ENCODE results near the gene STRN.
A peak's percentile ranks its signal among the peaks of the same experiment; 100 is the strongest.
"Not testable (repeated sequence)": the region's sequence is repeated elsewhere in the genome, so short reads cannot be mapped to it uniquely, and the experiment has no call there.

The STRN gene

DNA sequence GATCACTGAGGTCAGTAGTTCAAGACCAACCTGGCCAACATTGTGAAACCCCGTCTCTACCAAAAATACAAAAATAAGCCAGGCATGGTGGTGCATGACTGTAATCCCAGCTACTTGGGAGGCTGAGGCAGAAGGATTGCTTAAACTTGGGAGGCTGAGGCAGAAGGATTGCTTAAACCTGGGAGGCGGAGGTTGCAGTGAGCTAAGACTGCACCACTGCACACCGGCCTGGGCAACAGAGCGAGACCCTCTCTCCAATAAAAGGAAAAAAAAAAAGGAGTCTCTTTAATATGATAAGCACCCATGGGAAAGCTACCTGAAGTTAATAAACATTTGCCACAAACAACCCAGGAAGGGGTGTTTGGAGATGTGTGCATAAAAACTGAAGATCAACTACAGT, 2.6 kb downstream of the STRN start:
- no peak for DNase-seq

DNA sequence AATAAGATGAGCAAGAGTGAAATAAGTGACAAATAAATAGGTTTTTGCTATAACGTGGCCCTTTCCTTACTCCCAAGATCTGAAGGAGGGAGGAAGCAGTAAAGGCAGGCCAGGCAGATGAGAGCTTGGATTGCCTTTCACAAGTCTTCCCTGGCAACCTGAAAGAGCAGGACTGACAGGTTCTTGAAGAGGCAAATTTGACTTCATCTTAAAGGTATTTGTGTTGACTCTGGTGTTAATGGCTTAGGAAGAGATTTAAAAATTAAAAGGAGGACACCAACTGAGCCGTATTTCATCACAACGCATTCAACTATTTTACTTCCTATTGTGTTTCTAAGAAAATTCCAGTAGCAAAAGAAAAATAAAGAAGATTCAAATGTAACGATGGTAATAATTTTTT, 3.2 kb downstream of the STRN start:
- DNase-seq = no peak

DNA sequence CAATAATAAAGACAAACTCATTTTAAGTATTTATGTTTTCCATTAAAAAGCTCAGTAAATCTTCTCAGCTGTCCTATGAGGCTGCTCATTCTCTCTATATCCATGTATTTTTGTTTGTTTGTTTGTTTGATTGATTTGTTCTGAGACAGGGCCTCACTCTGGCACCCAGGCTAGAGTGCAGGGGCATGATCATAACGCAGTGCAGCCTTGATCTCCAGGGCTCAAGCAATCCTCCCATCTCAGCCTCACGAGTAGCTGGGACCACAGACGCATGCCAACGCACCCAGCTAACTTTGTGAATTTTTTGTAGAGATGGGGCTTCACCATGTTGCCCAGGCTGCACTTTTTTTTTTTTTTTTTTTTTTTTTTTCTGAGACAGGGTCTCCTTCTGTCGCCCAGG, 5.6 kb downstream of the STRN start:
- no peak for DNase-seq

DNA sequence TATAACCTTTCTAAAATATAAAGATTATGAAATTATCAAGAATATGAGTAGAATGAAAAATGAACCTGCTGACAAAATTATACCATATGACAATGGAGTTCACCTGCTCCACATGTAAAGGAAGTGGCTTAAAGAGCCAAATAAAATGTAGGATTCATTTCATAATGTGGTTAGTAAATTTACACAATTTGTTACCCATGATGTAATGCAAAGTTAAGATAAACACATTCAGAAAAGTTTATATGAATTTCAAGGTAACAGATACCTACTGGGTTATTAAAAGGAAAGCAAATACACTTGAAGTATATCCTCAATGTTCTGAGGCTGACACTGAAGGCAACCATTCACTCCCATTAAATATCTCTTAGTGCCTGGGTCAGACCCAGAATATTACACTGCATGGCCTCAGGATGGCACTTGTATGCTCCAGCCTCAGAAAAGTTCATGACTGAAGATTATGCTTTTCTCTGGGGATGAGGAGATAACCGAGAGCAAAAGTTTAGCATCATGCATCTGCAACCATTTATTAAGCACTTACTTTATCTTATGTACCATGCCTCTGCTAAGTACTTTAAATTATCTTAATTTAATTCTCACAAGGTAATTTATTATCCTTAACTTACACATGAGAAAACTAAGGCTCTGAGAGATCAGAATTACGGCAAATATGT, 6.2 kb downstream of the STRN start:
- no peak for DNase-seq

DNA sequence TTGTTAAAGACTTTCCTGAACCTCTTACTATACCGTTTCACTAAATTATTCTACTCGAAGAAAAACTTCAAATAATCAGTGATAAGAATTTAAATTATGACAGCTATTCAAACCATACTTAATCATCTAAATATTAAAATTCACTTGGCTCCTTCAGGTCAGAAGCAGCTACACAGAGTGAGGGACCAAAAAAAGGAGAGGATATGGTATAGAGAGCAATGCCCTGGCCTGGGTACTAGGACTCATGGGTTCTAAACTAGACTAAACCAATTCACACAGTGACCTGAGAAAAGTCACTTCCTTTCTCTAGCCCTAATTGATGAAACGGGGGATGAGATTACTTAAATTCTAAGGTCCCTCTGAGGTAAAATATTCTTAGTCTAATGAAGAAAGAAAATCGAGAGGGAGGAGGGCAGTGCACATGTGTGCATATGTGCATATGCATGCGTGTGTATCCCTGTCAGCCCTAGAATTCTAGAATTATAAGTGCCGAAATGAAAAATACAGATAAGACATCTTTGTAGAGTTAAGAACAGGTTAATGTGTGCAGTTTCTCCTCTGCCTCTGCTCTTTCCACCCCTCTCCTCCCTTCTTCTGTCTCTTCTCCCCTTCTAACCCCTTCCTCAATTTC, 11.2 kb downstream of the STRN start:
- no peak for DNase-seq

DNA sequence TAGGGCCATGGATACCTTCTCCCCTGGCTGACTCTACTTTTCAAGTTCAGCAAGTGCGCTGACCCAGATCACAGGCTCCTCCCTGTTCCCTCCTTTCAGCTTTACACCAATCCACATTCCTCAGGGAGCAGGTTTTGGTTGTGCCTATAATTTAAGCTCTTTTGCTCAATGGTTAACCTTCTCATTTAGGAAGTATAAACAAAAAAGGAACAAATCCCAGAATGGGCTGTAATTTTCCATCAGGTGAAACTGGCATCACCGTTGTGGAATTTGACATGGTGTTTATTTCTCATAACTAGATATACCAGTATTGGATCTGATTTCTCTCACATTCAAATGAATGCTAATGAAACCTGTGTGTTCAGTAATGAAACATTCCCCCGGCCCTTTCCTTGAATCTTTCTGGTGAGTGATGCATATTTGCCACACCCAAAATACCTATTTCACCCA, 13.6 kb downstream of the STRN start:
- DNase-seq = no peak

DNA sequence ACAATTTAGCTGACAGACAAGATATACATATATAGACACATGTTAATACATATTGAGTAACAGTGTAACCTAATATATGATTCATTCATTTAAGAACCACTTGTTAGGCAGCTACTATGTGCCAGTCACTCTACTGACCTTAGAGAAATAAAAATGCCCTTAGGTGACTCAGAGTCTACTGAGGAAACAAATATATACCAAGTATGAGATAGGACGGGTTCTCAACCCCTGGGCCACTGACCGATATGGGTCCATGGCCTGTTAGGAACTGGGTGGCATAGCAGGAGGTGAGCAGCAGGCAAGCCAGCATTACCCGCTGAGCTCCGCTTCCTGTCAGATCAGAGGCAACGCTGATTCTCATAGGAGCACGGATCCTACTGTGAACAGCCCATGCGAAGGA, 14.8 kb downstream of the STRN start:
- DNase-seq = no peak

DNA sequence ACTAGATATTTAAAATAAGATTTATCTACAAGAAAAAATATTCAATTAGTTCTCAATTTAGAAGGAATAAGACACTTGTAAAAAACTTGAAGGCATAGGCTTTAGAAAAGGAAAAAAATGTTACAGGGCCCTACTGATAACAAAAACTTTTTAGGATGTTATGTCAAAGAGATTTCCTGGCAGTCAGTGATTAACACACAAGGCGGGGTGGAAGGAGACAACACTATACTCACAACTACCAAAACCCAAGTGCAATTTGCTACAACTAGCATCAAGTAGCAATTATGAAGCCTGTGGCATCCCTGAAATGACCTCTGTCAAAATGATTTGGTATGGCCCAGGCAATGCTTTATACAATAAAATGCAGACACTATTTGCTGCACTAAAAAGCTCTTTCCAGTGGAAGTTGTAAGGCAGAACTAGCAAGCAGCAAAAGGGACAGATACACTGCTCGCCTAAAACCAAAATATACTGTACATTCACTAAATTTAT, 15.3 kb downstream of the STRN start:
- no peak for DNase-seq

DNA sequence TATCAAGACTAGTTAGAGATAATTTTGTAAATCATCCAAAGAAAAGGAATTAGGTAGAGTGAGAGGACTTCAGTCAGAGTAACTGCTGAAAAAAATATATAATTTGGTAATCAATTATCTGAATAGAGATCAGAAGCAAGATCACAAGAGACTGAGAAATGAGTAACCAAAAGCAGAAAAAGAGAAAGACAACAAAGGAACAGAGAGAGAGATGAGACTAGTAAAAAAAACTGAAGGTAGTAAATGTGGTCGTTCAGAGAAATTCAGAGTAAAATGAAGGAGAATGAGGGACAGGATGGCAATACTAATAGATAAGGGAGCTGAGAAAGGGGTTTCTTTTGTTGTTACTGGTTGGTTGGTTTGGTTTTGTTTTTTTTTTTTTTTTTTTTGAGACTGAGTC, 16.5 kb downstream of the STRN start:
- DNase-seq = no peak

DNA sequence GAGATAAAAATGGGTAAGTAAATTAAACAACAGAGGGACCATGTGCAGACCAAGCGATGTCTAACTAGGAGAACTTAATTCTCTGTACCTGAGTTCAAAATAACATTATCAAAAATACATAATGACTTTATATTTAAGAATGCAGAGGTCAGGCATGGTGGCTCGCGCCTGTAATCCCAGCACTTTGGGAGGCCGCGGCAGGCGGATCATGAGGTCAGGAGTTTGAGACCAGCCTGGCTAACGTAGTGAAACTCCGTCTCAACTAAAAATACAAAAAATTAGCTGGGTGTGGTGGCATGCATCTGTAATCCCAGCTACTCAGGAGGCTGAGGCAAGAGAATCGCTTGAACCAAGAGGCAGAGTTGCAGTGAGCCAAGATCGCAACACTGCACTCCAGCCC, 21.1 kb downstream of the STRN start:
- DNase-seq = not testable (repeated sequence)

DNA sequence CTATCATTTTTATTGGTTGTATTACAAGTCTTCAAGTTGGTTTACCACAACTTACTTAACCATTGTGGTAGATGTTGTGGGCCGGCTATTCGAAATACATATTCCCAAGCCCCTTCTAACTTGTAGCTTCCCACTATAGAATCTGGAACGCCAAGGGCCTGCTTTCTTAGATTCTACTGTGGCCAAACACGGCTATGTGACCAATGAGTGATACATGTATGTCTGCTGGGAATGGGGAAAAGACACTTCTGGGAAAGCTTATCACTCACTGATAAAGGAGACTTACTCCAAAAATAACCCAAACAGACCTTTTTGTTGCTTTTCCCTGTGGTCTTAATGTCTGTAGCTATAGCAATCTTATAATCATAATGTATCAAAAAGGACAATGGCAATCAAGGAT, 24.5 kb downstream of the STRN start:
- DNase-seq = no peak

DNA sequence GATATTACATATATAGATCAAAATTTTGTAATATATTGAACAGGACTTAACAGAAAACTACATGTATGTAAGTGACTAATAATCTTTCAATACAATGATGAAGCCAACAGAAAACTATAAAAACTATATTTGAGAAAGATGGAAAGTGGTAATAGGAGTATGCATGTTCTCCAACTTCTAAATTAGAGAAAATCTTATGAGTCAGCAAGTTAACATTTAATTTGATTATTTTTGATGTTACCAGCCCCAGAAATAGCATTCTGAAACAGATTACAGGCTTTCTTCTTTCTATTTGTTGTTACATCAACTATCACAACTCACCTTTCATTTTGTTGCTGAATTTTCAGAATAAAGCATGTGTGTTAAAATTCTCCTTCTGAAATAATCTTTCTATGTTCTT, 29.8 kb downstream of the STRN start:
- DNase-seq = not testable (repeated sequence)

DNA sequence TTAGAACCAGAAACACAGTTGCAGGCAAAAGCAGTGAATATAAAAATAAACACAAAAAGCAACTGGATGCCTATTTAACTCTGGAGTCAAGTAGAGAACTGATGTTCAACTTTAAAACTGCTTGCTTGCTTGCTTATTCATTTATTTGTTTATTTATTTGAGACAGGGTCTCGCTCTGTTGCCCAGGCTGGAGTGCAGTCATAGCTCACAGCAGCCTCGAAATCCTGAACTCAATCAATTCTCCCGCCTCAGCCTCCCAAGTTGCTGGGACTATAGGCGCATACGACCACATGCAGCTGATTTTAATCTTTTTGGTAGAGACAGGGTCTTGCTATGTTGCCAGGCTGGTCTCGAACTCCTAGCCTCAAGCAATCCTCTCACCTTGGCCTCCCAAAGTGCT, 34.6 kb downstream of the STRN start:
- not testable (repeated sequence) for DNase-seq

DNA sequence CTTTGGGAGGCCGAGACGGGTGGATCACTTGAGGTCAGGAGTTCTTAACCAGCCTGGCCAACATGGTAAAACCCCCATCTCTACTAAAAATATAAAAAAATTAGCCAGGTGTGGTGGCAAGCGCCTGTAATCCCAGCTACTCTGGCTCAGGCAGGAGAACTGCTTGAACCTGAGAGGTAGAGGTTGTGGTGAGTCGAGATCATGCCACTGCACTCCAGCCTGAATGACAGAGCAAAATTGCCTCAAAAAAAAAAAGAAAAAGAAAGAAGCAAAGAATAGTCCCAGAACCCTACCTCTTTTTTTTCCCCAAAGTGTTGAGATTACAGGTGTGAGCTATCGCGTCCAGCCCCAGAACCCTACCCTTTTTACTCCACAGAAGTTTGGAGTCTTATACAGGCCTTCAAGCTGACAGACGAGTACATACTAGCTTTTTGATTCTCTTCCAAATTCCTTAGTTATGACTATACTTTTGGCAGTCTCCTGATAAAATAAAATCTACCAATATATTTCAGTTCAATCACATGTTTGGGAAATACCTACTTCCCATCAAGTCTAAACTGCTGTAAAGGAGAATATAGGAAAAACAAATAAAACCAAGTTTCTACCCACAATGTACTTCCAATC, 35.4 kb downstream of the STRN start:
- not testable (repeated sequence) for DNase-seq

DNA sequence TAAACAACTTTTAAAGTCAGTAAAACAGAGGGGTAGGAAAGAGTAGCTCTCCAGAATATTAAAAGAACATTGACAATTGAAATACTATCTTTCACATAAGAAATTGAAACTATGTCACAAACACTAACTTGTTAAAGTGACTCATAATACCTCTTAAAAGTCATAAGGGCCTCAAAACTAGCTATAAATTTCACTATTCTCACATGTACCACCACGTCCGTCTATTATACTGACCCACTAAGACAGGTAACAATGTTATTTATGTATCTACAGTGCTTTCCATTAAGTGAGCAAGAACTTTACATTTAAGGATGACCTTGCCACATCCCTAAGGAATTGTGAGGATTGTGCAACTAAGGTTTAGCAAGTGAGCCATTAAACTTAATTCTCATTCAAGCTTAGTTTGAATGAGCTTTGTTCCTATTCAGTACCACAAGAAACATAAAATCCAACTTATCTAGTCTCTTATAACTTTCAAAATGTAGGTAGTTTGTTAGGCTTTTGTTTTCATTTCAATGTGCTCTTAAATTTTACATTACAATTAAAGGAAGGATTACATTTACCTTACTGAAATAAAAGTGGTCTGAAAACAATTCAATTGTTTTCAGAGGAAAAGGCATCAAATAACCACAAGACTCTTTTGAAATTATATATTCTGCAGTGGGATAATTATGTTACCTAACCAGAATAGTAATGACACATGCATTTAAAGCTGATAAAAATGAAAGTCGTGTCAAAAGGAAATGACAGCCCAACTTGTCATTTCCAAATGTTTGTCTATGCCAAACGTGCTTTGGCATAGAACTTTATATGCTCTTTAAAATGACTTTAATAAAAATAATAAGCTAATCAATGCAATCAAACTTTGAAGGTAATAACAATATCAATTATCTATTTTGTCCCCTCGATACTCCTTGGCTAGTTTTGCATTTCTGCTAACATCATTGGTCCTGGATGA, 39.9 kb downstream of the STRN start:
- DNase-seq = peak; percentile 33

DNA sequence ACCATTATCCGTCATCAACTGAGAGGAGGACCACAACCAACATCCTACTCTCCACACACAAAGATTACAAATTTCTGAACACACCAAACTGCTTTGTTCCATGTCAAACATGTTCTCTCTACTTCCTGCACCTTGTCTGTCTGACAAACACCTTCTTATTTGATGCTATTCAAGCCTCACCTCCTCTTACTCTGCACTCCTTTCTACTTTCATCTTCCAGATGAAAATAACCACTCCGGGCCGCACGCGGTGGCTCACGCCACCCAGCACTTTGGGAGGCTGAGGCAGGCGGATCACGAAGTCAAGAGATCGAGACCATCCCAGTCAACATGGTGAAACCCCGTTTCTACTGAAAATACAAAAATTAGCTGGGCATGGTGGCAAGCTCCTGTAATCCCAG, 43.7 kb downstream of the STRN start:
- DNase-seq = not testable (repeated sequence)

DNA sequence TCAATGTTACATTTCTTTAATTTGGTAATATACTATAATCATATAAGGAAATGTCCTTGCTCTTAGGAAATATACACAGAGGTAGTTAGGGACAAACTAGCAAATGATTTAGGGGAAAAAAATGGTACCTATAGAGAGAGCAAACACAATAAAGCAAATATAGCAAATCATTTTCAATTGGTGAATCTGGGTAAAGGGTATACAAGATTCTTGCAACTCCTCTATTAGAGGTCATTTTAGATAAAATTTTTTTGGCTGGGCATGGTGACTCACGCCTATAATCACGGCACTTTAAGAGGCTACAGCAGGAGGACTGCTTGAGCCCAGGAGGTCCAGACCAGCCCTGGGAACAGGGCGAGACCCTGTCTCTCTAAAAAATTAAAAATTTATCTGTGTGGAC, 44.4 kb downstream of the STRN start:
- DNase-seq = no peak

DNA sequence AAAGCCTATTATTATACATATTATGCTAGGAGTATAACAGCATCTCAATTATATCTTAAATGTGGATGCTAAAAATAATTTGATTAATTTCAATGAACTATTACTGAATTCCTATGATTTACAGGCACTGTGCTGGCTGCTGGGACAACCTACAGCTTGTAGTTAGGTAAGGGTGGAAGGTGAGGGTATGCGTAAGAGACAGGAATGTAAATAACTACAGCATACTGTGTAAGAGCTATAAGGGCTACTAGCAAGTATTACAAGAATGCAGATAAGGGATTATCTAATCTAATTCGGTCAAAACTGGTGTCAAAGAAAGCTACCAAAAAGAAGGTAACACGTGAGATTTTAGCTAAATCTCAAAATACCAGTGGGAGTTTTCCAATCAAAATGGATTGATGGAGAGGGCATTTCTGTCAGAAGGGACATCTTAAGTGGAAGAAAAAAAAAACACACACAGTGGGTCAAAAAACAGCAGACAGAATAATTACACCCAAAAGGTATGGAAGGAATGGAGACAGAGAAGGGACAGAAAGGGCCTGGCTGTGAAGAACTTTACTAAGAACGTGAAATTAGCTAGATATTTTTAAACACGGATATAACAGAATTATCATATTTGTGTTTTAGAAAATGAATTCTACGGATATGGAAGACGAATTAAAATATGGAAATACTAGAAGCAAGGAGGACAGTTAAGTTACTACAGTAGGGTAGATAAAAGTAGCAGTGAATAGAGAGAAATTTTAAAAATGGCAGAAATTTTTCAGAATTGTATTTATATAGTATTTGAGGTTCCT, 47.1 kb downstream of the STRN start:
- no peak for DNase-seq

DNA sequence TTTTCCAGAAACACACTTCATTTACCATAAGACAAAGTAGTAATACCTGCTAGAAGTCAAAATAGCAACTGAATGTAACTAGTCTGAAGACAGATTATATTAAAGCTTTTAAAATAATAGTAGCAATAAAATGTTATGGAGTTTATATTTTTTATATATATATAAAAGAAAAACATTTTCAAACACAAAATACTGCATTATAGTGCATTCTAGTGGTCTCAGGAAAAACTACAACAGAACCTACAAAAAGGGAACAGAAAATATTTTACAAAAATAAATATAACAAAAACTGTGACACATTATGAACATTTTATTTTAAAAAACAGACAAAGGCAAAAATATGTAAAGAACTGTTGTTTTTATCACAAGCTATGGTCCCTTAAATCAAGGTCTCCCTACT, 48.0 kb downstream of the STRN start:
- DNase-seq = no peak

DNA sequence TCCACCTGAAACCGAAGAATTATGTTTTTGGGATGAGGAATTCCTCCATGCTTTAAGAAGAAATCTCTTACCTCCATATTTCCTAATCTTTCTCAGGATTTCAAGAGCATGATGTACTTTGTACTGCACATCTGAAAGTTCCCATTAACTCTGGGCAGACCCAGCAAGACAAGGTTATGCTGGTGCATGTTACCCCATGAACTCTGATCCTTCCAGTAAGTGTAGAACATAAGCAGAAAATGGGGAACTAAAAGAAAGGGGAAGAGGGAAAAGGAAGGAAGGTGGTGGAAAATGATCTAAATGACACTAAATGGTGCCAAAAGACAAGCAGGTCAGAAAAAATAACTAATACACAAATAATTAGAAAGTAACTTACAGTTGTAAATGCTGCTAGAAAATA, 50.7 kb downstream of the STRN start:
- no peak for DNase-seq

DNA sequence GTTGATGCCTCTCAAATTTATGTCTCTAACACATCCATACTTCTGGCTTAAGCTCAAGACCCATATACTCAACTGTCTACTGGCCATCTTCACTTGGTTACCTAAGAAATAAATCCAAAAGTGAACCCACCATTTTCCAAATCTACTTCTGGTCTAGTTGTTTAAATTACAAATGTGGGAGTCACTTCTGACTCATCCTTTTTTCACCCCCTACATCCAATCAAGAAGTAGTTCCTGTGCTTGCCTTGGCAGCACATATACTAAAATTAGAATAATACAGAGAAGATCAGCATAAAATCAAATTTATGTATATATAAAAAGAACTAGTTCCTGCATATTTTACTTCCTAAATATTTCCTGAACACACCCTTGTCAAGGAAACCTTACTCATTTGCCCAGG, 53.6 kb downstream of the STRN start:
- DNase-seq = no peak

DNA sequence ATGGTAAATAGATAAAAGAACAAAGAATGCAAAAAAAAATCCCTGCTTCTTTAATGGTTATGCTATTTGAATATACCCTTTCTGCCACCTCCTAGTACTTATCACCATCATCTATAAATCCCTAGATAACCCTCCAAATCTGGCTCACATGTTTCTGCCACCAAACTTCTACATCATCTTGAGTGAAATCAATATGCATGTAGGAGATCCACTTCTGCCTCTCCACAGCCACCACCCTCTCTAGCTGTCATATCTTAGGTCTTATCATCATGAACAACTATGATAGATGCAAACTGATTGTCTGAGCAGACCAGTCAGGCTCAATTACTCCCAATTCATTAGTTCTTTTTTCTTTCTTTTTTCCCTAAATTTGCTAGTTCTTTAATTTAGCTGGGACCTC, 55.3 kb downstream of the STRN start:
- no peak for DNase-seq
